H1 (cell line): Measurements from ENCODE around the gene ACBD4. TPM values are rescaled to one million over a fixed set of nuclear protein-coding genes. Genes with fewer than 3 reads are reported as not detected.

Experiments used
- CTCF ChIA-PET: fragments of 300-600 bp; sonication (Branson Sonifier 250); formaldehyde crosslinking; loops from one replicate; lab custom pipeline; 2021; ENCODE audit not compliant: partially characterized antibody; lab: Charles Lee
- POLR2A ChIA-PET: fragments of 300-600 bp; sonication (Branson Sonifier 250); formaldehyde crosslinking; loops from one replicate; lab custom pipeline; 2021; ENCODE audit warnings: inconsistent platforms; ENCODE audit not compliant: partially characterized antibody; lab: Charles Lee
- DNase-seq, 2 experiments: peaks; one replicate each; pipeline versions ENCODE4 v3.0.0 to v3.0.0-alpha.2; 2010 to 2022; ENCODE audit warnings: low spot score in 2 of 2, low read depth in 1 of 2, mixed read lengths in 1 of 2
- FAIRE-seq: peaks from 2 replicates; lab custom pipeline; 2011; peaks lifted over from hg19 to GRCh38; lab: Jason Lieb, UNC
- H2AFZ ChIP-seq: 2 replicates; pipeline ENCODE4 v1.8.1; 2012; ENCODE audit warnings: low read length, inconsistent platforms
- H2AK5ac ChIP-seq: 2 replicates; pipeline ENCODE4 v1.6.1; 2013; ENCODE audit warnings: low read depth, low read length
- H2BK120ac ChIP-seq: replicated peaks from 2 replicates; pipeline ENCODE3; 2013; ENCODE audit warnings: low read depth, low read length, inconsistent platforms
- H2BK12ac ChIP-seq: 2 replicates; pipeline ENCODE4 v1.6.1; 2013; ENCODE audit warnings: low read depth, low read length
- H2BK15ac ChIP-seq: 2 replicates; pipeline ENCODE4 v1.6.1; 2013; ENCODE audit warnings: low read length
- H2BK20ac ChIP-seq: 2 replicates; pipeline ENCODE4 v1.6.1; 2013; ENCODE audit warnings: low read length
- H2BK5ac ChIP-seq: 2 replicates; pipeline ENCODE4 v1.6.1; 2013; ENCODE audit warnings: low read depth, low read length
- H3K14ac ChIP-seq: 2 replicates; pipeline ENCODE4 v1.6.1; 2013; ENCODE audit warnings: inconsistent platforms; ENCODE audit not compliant: insufficient read length
- H3K18ac ChIP-seq: 2 replicates; pipeline ENCODE4 v1.6.1; 2013; ENCODE audit warnings: low read length; ENCODE audit errors: extremely low read depth
- H3K23ac ChIP-seq: 2 replicates; pipeline ENCODE4 v1.6.1; 2013; ENCODE audit warnings: inconsistent platforms; ENCODE audit not compliant: insufficient read length
- H3K23me2 ChIP-seq: 2 replicates; pipeline ENCODE4 v1.6.1; 2013; ENCODE audit warnings: low read depth, low read length
- H3K27ac ChIP-seq: 2 replicates; pipeline ENCODE4 v1.6.1; 2011; ENCODE audit warnings: low read depth, low read length, inconsistent platforms
- H3K27me3 ChIP-seq, 4 experiments: replicated peaks in 1 of 4; 1 replicate in 1 of 4; 2 replicates in 3 of 4; pipeline versions ENCODE4 v1.6.1 to v1.8.1; 2011 to 2013; ENCODE audit warnings: low read length in 3 of 4, mild to moderate bottlenecking in 3 of 4, inconsistent platforms in 2 of 4, mixed read lengths in 2 of 4, moderate library complexity in 1 of 4; ENCODE audit not compliant: control insufficient read depth in 3 of 4, insufficient read depth in 3 of 4; ENCODE audit errors: extremely low read depth in 1 of 4
- H3K36me3 ChIP-seq, 4 experiments: 2 replicates each; pipeline versions ENCODE4 v1.6.1 to v1.8.1; 2011 to 2013; ENCODE audit warnings: mild to moderate bottlenecking in 4 of 4, low read length in 3 of 4, moderate library complexity in 2 of 4, control low read depth in 1 of 4, inconsistent platforms in 1 of 4; ENCODE audit not compliant: insufficient read depth in 4 of 4, control insufficient read depth in 2 of 4
- H3K4ac ChIP-seq: replicated peaks from 2 replicates; pipeline ENCODE3; 2013; ENCODE audit warnings: low read length, low read depth, mixed read lengths, inconsistent platforms; ENCODE audit not compliant: insufficient read length
- H3K4me1 ChIP-seq, 4 experiments: replicated peaks in 1 of 4; 1 replicate in 1 of 4; 2 replicates in 3 of 4; pipeline versions ENCODE4 v1.6.1 to v1.8.1; 2011 to 2013; ENCODE audit warnings: low read length in 3 of 4, inconsistent platforms in 2 of 4, mixed read lengths in 1 of 4; ENCODE audit not compliant: insufficient read depth in 4 of 4, control insufficient read depth in 3 of 4
- H3K4me2 ChIP-seq, 2 experiments: 2 replicates each; pipeline versions ENCODE4 v1.6.1 to v1.8.1; 2011 to 2013; ENCODE audit warnings: low read depth in 2 of 2, low read length in 2 of 2, control low read depth in 1 of 2, inconsistent platforms in 1 of 2, mild to moderate bottlenecking in 1 of 2; ENCODE audit not compliant: insufficient read depth in 1 of 2
- H3K4me3 ChIP-seq, 4 experiments: fragments of 200-600, 300-600 bp in 1 of 4; sonication (generic), shearing (Covaris generic), sonication (Bioruptor Twin) in 1 of 4; 2 replicates each; pipeline versions ENCODE4 v1.5.1 to v1.8.1; 2011 to 2016; ENCODE audit warnings: low read length in 4 of 4, low read depth in 3 of 4, control low read depth in 2 of 4, inconsistent platforms in 2 of 4, mild to moderate bottlenecking in 2 of 4, mixed read lengths in 1 of 4, moderate library complexity in 1 of 4; ENCODE audit not compliant: insufficient read depth in 2 of 4; ENCODE audit errors: extremely low read depth in 1 of 4
- H3K56ac ChIP-seq: replicated peaks from 2 replicates; pipeline ENCODE3; 2013; ENCODE audit warnings: low read depth, mild to moderate bottlenecking, mixed read lengths, low read length, inconsistent platforms; ENCODE audit not compliant: insufficient read length
- H3K79me1 ChIP-seq: 2 replicates; pipeline ENCODE4 v1.6.1; 2013; ENCODE audit warnings: low read depth, low read length, control low read depth
- H3K79me2 ChIP-seq, 2 experiments: 2 replicates each; pipeline versions ENCODE4 v1.6.1 to v1.8.1; 2012 to 2013; ENCODE audit warnings: low read length in 2 of 2, mild to moderate bottlenecking in 2 of 2, inconsistent platforms in 1 of 2; ENCODE audit not compliant: insufficient read depth in 2 of 2, control insufficient read depth in 1 of 2
- H3K9ac ChIP-seq, 4 experiments: replicated peaks in 1 of 4; 1 replicate in 1 of 4; 2 replicates in 3 of 4; pipeline versions ENCODE4 v1.6.1 to v1.8.1; 2011 to 2013; ENCODE audit warnings: low read depth in 3 of 4, low read length in 3 of 4, control low read depth in 2 of 4, mild to moderate bottlenecking in 2 of 4, moderate library complexity in 2 of 4, inconsistent platforms in 1 of 4; ENCODE audit errors: extremely low read depth in 1 of 4
- H3K9me3 ChIP-seq, 2 experiments: 2 replicates each; pipeline versions ENCODE4 v1.6.1 to v1.8.1; 2012 to 2013; ENCODE audit warnings: mild to moderate bottlenecking in 2 of 2, moderate library complexity in 2 of 2, control low read depth in 1 of 2, inconsistent platforms in 1 of 2, low read depth in 1 of 2, low read length in 1 of 2, mixed read lengths in 1 of 2; ENCODE audit not compliant: insufficient read depth in 2 of 2
- H4K20me1 ChIP-seq, 2 experiments: replicated peaks in 1 of 2; 2 replicates each; pipeline versions ENCODE3 to v1.8.1; 2011 to 2013; ENCODE audit warnings: inconsistent platforms in 2 of 2, low read length in 2 of 2, mild to moderate bottlenecking in 1 of 2; ENCODE audit not compliant: insufficient read depth in 2 of 2, control insufficient read depth in 1 of 2
- H4K5ac ChIP-seq: 2 replicates; pipeline ENCODE4 v1.6.1; 2013; ENCODE audit warnings: low read length, low read depth, mixed read lengths, inconsistent platforms; ENCODE audit not compliant: insufficient read length
- H4K8ac ChIP-seq: 2 replicates; pipeline ENCODE4 v1.8.0; 2013; ENCODE audit warnings: mild to moderate bottlenecking, moderate library complexity, low read length, inconsistent platforms; ENCODE audit not compliant: insufficient read depth; ENCODE audit errors: extremely low read depth
- H4K91ac ChIP-seq: replicated peaks from 2 replicates; pipeline ENCODE3; 2013; ENCODE audit warnings: low read length, mixed read lengths, inconsistent platforms; ENCODE audit not compliant: insufficient read length
- EGR1 ChIP-seq: IDR thresholded peaks from 2 replicates; pipeline ENCODE4 v1.6.1; 2011; ENCODE audit warnings: low read depth, low read length, borderline replicate concordance
- FOSL1 ChIP-seq: IDR thresholded peaks from 2 replicates; pipeline ENCODE4 v1.6.1; 2011; ENCODE audit warnings: mild to moderate bottlenecking, low read depth, low read length, moderate library complexity; ENCODE audit not compliant: insufficient read depth
- SIN3A ChIP-seq, 2 experiments: IDR thresholded peaks in 1 of 2; conservative IDR thresholded peaks in 1 of 2; 2 replicates each; pipeline ENCODE4 v1.6.1; 2011 to 2012; ENCODE audit warnings: low read length in 2 of 2, improper control_type of control experiment in 1 of 2, low read depth in 1 of 2, mild to moderate bottlenecking in 1 of 2
- SP2 ChIP-seq: IDR thresholded peaks from 2 replicates; pipeline ENCODE4 v1.6.1; 2012; ENCODE audit warnings: mild to moderate bottlenecking, low read length, inconsistent platforms
- TCF12 ChIP-seq: IDR thresholded peaks from 2 replicates; pipeline ENCODE4 v1.6.1; 2011; ENCODE audit warnings: low read depth, mild to moderate bottlenecking, low read length
- YY1 ChIP-seq: IDR thresholded peaks from 2 replicates; pipeline ENCODE4 v1.6.1; 2011; ENCODE audit warnings: low read depth, mild to moderate bottlenecking, low read length
- WGBS, 2 experiments: shearing (Covaris generic) in 1 of 2; methylation state at CpG; one replicate each; pipeline versions ENCODE4 v1.1.6 to v1.1.7; 2013 to 2015; ENCODE audit warnings: low lambda C conversion rate in 2 of 2, mixed read lengths in 2 of 2, inconsistent platforms in 1 of 2, low coverage in 1 of 2, missing lambda C conversion rate in 1 of 2; ENCODE audit not compliant: insufficient replicate concordance in 2 of 2, insufficient coverage in 1 of 2, insufficient read length in 1 of 2; ENCODE audit errors: extremely low coverage in 1 of 2, missing lambda C conversion rate in 1 of 2; 5-methylcytosine and 5-hydroxymethylcytosine counted together
- polyA plus RNA-seq, 7 experiments: library from polyadenylated mRNA; depleted of rRNA in 3 of 7; stranded (reverse) in 5 of 7; unstranded in 2 of 7; fragments of >200 nt in 5 of 7; fragments of 200-250 nt in 2 of 7; gene quantifications; 1 replicate in 5 of 7; 2 replicates in 1 of 7; 4 replicates in 1 of 7; pipeline versions ENCODE4 v1.2.1 to v1.2.3, GENCODE V29; 2011 to 2013; ENCODE audit warnings: missing spikeins in 2 of 7, mixed read lengths in 2 of 7
- total RNA-seq: library from RNA; stranded (reverse); fragmentation: NEBNext Ultra II Directional; extraction: Animal tissue kit (Norgen Biotek cat#: 25700); gene quantifications from 2 replicates; pipeline ENCODE4 v1.2.1, GENCODE V29; 2021
- TF ChIP-seq, protein P1 (sequence below): IDR thresholded peaks from 2 replicates; pipeline ENCODE4 v1.6.1; 2012; ENCODE audit warnings: inconsistent platforms
- TF ChIP-seq, protein P2 (sequence below): IDR thresholded peaks from 2 replicates; pipeline ENCODE4 v1.6.1; 2011; ENCODE audit warnings: low read length, improper control_type of control experiment

The ACBD4 gene
- total and polyA plus RNA-seq, 2 of the 8 experiments (the other 6 are each of a cell fraction or from before 2014, with no cell fraction given): 7.3 to 10.7 TPM

DNA sequence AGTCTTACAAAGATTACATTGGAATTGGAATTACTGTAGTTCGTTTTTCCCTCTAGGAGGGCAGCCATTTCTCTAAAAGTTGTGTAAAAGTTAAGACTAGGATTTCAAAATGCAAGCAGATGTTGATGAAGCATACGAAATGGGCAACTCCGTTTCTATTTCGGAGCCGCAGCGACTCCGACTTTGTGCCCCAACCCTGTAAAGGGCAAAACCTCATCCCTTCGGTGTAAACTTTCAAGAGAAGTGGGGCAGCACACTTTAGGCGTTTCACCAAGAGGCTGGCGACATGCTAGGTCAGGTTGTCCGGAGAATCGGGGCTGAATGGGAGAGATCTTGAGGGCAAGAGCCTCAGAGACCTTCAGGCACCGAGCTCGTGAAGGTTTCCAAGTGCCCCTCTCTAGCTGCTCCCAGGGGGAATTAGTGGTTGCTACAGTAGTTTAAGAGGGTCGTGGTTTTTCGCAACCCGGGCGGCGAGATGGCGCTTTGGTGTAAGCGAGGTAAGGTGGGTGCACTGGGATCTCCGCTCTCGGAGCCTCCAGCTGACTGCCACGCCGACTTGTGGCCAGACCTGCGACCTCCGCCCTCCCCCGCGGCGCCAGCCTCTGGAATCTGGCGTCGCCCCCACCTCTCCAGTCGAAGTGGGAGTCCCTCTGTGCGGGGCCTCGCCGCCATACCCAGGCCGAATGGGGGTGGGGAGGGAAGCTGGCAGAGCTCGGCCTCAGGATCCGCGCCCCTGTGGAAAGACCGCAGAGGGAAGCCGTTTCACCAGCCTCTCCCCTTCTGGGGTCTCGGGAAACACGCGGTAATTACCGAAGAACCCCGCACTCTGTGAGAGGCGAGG lies 25.2 kb downstream of the ACBD4 start:
- H3K4ac ChIP-seq: peak overlapping the region; percentile 98
- H3K23ac ChIP-seq: peak overlapping the region; percentile 72
- no peak overlapping the region; the same call in 1 of the 2 replicates for H2BK15ac ChIP-seq
- H3K4me3 ChIP-seq: peak overlapping the region; percentile 73 to 97 (median 88)
- H3K9ac ChIP-seq: peak overlapping the region; percentile 98 to 100 (median 99)
- CTCF ChIA-PET: interaction anchor here (0.6 to 11.5 kb wide), 13 partner anchors 10 to 81 kb away, joined by 3 to 115 read pairs (median 4); partner anchors contain the start of genes ACBD4 and HEXIM1
- FAIRE-seq (no peak), DNase-seq (peak in 1 of 2 experiments; percentile 88)
- H3K14ac ChIP-seq: peak overlapping the region; percentile 66
- no peaks in the 10 kb centered on the region for H3K9me3 ChIP-seq
- H2AFZ ChIP-seq: no peak overlapping the region
- H4K20me1 ChIP-seq: no peaks in the 10 kb centered on the region
- H3K23me2 ChIP-seq: peaks cover 6% of the 10 kb centered on the region
- peak overlapping the region; percentile 98 for H3K56ac ChIP-seq
- H3K79me1 ChIP-seq: no peaks in the 10 kb centered on the region
- peak overlapping the region; percentile 99 for H3K18ac ChIP-seq
- H2BK120ac ChIP-seq: peak overlapping the region; percentile 70
- peak overlapping the region; percentile 71; the same call in 1 of the 2 replicates for H2AK5ac ChIP-seq
- H2BK20ac ChIP-seq: no peak overlapping the region
- no peaks in the 10 kb centered on the region for H3K36me3 ChIP-seq
- H3K4me2 ChIP-seq: peak overlapping the region; percentile 81 to 84
- H3K27me3 ChIP-seq: no peaks in the 10 kb centered on the region
- peak overlapping the region; percentile 97 for H4K91ac ChIP-seq
- peak overlapping the region; percentile 77; the same call in 1 of the 2 replicates for H2BK12ac ChIP-seq
- POLR2A ChIA-PET: interaction anchor here (0.6 to 26.8 kb wide), 32 partner anchors 6 to 1033 kb away, joined by 3 to 1076 read pairs (median 6); partner anchors contain the start of genes ACBD4, DCAKD, EFTUD2 and HEXIM1
- peak overlapping the region; percentile 95 for H4K5ac ChIP-seq
- H4K8ac ChIP-seq: peak overlapping the region; percentile 100
- H2BK5ac ChIP-seq: peak overlapping the region; percentile 99
- peak overlapping the region; percentile 99 for H3K27ac ChIP-seq
- peaks cover 0 to 9% (median 3%) of the 10 kb centered on the region in 4 experiments; a peak in 3 of 7 replicates for H3K4me1 ChIP-seq
- peaks cover 0 to 6% of the 10 kb centered on the region in 2 experiments; a peak in 2 of 4 replicates for H3K79me2 ChIP-seq
- 3% methylated on average over 38 of the region's 48 CpGs; no CpG with 5 or more reads in 1 of the 2 experiments for WGBS, 2 experiments
- no peak for TF ChIP-seq TCF12
- no peak for TF ChIP-seq SP2
- peak; percentile 86 to 92; a peak in 2 of 4 replicates for TF ChIP-seq SIN3A (conservative IDR thresholded peaks at IDR 0.05 in 1 of 2, IDR thresholded peaks at IDR 0.05 in 1 of 2; ENCODE audit: low read depth in 1 of 2, low read length in 2 of 2)
- peak; percentile 55; the same call in 1 of the 2 replicates for TF ChIP-seq YY1
- TF ChIP-seq FOSL1: no peak
- TF ChIP-seq EGR1: peak; percentile 68; the same call in 1 of the 2 replicates
- TF ChIP-seq, protein P1, sequence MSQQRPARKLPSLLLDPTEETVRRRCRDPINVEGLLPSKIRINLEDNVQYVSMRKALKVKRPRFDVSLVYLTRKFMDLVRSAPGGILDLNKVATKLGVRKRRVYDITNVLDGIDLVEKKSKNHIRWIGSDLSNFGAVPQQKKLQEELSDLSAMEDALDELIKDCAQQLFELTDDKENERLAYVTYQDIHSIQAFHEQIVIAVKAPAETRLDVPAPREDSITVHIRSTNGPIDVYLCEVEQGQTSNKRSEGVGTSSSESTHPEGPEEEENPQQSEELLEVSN: no peak; the same call in 1 of the 2 replicates
- TF ChIP-seq, protein P2, sequence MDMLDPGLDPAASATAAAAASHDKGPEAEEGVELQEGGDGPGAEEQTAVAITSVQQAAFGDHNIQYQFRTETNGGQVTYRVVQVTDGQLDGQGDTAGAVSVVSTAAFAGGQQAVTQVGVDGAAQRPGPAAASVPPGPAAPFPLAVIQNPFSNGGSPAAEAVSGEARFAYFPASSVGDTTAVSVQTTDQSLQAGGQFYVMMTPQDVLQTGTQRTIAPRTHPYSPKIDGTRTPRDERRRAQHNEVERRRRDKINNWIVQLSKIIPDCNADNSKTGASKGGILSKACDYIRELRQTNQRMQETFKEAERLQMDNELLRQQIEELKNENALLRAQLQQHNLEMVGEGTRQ: no peak
